B cell (primary cell): ENCODE data around the gene WWC1. TPM values are rescaled to one million over a fixed set of nuclear protein-coding genes. Genes with fewer than 3 reads are reported as not detected.

Source experiments
- ATAC-seq: fragments of 200-7000 bp; cut with Tn5 transposase; one replicate; pipeline ENCODE4 v1.10.0; 2021; ENCODE audit warnings: low read depth, mild to moderate bottlenecking, moderate number of reproducible peaks, moderate library complexity
- CTCF ChIA-PET: fragments of 350-600 bp; sonication (Branson Sonifier 250); formaldehyde crosslinking; loops from one replicate; lab custom pipeline; 2021; ENCODE audit warnings: antibody characterized with exemption, inconsistent platforms; lab: Charles Lee
- POLR2A ChIA-PET: fragments of 350-600 bp; sonication (Branson Sonifier 250); formaldehyde crosslinking; loops from one replicate; lab custom pipeline; 2021; ENCODE audit warnings: antibody characterized with exemption; lab: Charles Lee
- DNase-seq: peaks from one replicate; pipeline ENCODE4 v3.0.0; 2013
- H2AFZ ChIP-seq: 2 replicates; pipeline ENCODE4 v1.6.1; 2012; ENCODE audit warnings: mild to moderate bottlenecking, low read depth, low read length; ENCODE audit not compliant: insufficient read depth, poor library complexity, severe bottlenecking
- H3K27ac ChIP-seq, 2 donors: 1 replicate in 1 of 2; 2 replicates in 1 of 2; pipeline ENCODE4 v1.5.1; 2012 to 2013; ENCODE audit warnings: low read length in 2 of 2, mild to moderate bottlenecking in 2 of 2, moderate library complexity in 1 of 2
- H3K27me3 ChIP-seq, 4 experiments: fragments of 200-600 bp in 1 of 4; sonication (generic) in 1 of 4; replicated peaks in 1 of 4; 1 replicate in 2 of 4; 2 replicates in 2 of 4; pipeline versions ENCODE4 v1.6.1 to v1.7.0; 2013 to 2016; ENCODE audit warnings: low read length in 3 of 4, mild to moderate bottlenecking in 2 of 4, mixed read lengths in 1 of 4, moderate library complexity in 1 of 4; ENCODE audit not compliant: insufficient read depth in 4 of 4, control insufficient read depth in 3 of 4; ENCODE audit errors: control extremely low read depth in 1 of 4
- H3K36me3 ChIP-seq, 2 experiments: replicated peaks in 1 of 2; 1 replicate in 1 of 2; 2 replicates in 1 of 2; pipeline versions ENCODE4 v1.6.1 to v1.7.1; 2013; ENCODE audit warnings: low read length in 1 of 2; ENCODE audit not compliant: insufficient read depth in 2 of 2, control insufficient read depth in 1 of 2; ENCODE audit errors: control extremely low read depth in 1 of 2, extremely low read depth in 1 of 2
- H3K4me1 ChIP-seq, 2 donors: fragments of 200-600 bp in 1 of 2; sonication (generic) in 1 of 2; 1 replicate in 1 of 2; 2 replicates in 1 of 2; pipeline versions ENCODE4 v1.5.1 to v1.6.1; 2013 to 2017; ENCODE audit warnings: low read length in 2 of 2; ENCODE audit not compliant: control insufficient read depth in 2 of 2, insufficient read depth in 2 of 2
- H3K4me2 ChIP-seq: replicated peaks from 2 replicates; pipeline ENCODE3; 2012; ENCODE audit warnings: mild to moderate bottlenecking, low read depth, low read length; ENCODE audit not compliant: poor library complexity, severe bottlenecking
- H3K4me3 ChIP-seq, 5 experiments: fragments of 200-600 bp in 1 of 5; sonication (generic) in 1 of 5; 1 replicate in 3 of 5; 2 replicates in 2 of 5; pipeline versions ENCODE4 v1.5.1 to v1.7.0; 2011 to 2016; ENCODE audit warnings: low read length in 4 of 5, mild to moderate bottlenecking in 4 of 5, low read depth in 2 of 5, control low read depth in 1 of 5, moderate library complexity in 1 of 5; ENCODE audit not compliant: insufficient read depth in 1 of 5; ENCODE audit errors: control extremely low read depth in 1 of 5, extremely low read depth in 1 of 5
- H3K79me2 ChIP-seq: fragments of 200-600 bp; sonication (generic); one replicate; pipeline ENCODE4 v1.6.0; 2016; ENCODE audit warnings: low read length; ENCODE audit not compliant: control insufficient read depth, insufficient read depth
- H3K9ac ChIP-seq: fragments of 200-600 bp; sonication (generic); 2 replicates; pipeline ENCODE4 v1.6.1; 2017; ENCODE audit warnings: mild to moderate bottlenecking, low read length, moderate library complexity
- H3K9me3 ChIP-seq, 3 donors: one replicate each; pipeline versions ENCODE4 v1.6.1 to v1.7.1; 2013; ENCODE audit warnings: low read length in 2 of 3; ENCODE audit not compliant: control insufficient read depth in 2 of 3, insufficient read depth in 1 of 3; ENCODE audit errors: control extremely low read depth in 1 of 3
- H4K20me1 ChIP-seq: 2 replicates; pipeline ENCODE4 v1.6.0; 2012; ENCODE audit warnings: mild to moderate bottlenecking, low read length; ENCODE audit not compliant: insufficient read depth, control insufficient read depth, poor library complexity, severe bottlenecking
- H3K27ac Mint-ChIP-seq: one replicate; pipeline ENCODE4 v1.8.0; 2021; ENCODE audit warnings: mixed read lengths
- H3K27me3 Mint-ChIP-seq: one replicate; pipeline ENCODE4 v1.8.0; 2021; ENCODE audit warnings: mixed read lengths
- H3K4me1 Mint-ChIP-seq: one replicate; pipeline ENCODE4 v1.8.0; 2021; ENCODE audit warnings: mixed read lengths
- H3K4me3 Mint-ChIP-seq: one replicate; pipeline ENCODE4 v1.8.0; 2021; ENCODE audit warnings: mixed read lengths
- H3K9me3 Mint-ChIP-seq: one replicate; pipeline ENCODE4 v1.8.0; 2022; ENCODE audit warnings: mixed read lengths; ENCODE audit not compliant: insufficient read depth
- EZH2 ChIP-seq: IDR thresholded peaks from 2 replicates; pipeline ENCODE4 v1.6.1; 2012; ENCODE audit warnings: borderline replicate concordance, low read depth, mild to moderate bottlenecking, moderate library complexity, low read length; ENCODE audit not compliant: insufficient read depth, poor library complexity, severe bottlenecking
- WGBS: methylation state at CpG from one replicate; pipeline ENCODE4 v1.1.5; 2013; ENCODE audit warnings: missing lambda C conversion rate; ENCODE audit not compliant: insufficient coverage; 5-methylcytosine and 5-hydroxymethylcytosine counted together
- intact Hi-C: fragments of 100-400 bp; cut with micrococcal nuclease; formaldehyde crosslinking; loops from one replicate; pipeline ENCODE4 v1.10.0; 2022
- polyA plus RNA-seq: library from polyadenylated mRNA; depleted of rRNA; stranded (reverse); fragments of >200 nt; gene quantifications from 2 replicates; pipeline ENCODE4 v1.2.3, GENCODE V29; 2012
- total RNA-seq, 2 donors: library from RNA; stranded (reverse); fragments of 120-200 nt in 1 of 2; gene quantifications; 1 replicate in 1 of 2; 2 replicates in 1 of 2; pipeline versions ENCODE4 v1.2.3 to v1.2.4, GENCODE V29; 2013 to 2022
- TF ChIP-seq, protein P1 (sequence below): fragments of 200-600 bp; IDR thresholded peaks from one replicate; pipeline ENCODE4 v1.8.0; 2022; ENCODE audit warnings: antibody characterized with exemption, mild to moderate bottlenecking

Gene WWC1
- total and polyA plus RNA-seq, 2 donors (not counting 1 experiment from before 2014, with no cell fraction given), result 1.5 to 2.0 TPM

DNA sequence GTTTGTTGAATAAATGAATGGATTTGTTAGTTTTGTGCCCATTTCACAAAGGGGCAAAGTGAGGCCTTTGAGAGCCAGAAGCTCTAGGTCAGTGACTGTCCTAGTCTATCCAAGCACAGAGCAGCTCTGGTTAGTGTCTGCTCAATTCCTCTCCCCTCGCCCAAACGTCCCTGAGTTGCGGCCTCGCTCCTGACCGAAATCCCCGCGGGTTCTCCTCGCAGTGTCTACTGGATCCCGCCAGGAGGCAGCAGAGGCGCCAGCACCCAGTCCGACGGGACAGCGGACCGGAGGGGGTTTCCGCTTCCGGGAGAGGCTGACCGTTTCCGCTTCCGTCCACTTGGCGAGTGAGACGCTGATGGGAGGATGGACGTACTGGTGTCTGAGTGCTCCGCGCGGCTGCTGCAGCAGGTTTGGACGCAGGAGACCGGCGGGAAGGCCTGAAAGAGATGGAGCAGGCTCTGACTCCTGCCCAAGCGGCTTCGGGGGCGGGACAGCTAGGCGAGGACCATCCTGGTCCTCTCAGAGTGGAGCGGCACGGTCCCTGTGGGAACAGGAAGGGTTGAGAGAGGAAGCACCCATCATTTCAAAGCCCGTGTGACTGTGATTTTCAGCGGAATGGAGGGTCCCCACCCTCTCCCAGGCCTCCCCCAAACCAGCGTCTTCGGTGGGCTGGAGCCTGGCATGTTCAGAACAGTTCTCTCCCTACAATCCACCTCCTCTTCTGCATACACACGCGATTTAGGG lies 194.9 kb downstream of the WWC1 start, which contains the start of gene RARS1:
Gene RARS1, plus strand, starts transcription at position 336 of the 744 bp plus-strand sequence. Its CDS starts 28 bp downstream, at position 364.
- peak within 1 kb of the TSS; percentile 83 for H3K9ac ChIP-seq
- H3K4me2 ChIP-seq, result peak within 1 kb of the TSS; percentile 78
- TF ChIP-seq, protein P1, sequence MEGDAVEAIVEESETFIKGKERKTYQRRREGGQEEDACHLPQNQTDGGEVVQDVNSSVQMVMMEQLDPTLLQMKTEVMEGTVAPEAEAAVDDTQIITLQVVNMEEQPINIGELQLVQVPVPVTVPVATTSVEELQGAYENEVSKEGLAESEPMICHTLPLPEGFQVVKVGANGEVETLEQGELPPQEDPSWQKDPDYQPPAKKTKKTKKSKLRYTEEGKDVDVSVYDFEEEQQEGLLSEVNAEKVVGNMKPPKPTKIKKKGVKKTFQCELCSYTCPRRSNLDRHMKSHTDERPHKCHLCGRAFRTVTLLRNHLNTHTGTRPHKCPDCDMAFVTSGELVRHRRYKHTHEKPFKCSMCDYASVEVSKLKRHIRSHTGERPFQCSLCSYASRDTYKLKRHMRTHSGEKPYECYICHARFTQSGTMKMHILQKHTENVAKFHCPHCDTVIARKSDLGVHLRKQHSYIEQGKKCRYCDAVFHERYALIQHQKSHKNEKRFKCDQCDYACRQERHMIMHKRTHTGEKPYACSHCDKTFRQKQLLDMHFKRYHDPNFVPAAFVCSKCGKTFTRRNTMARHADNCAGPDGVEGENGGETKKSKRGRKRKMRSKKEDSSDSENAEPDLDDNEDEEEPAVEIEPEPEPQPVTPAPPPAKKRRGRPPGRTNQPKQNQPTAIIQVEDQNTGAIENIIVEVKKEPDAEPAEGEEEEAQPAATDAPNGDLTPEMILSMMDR, result peak; percentile 93
- TF ChIP-seq EZH2, result no peak
- peak within 1 kb of the TSS in 1 of 2 donors; percentile 50 for H3K27ac ChIP-seq
- H4K20me1 ChIP-seq, result peaks cover 6% of the 10 kb centered on the region
- H2AFZ ChIP-seq, result peak within 1 kb of the TSS; percentile 93
- POLR2A ChIA-PET, result interaction anchor here (0.6 kb wide), 1 partner anchor 116 kb away, joined by 7 read pairs; no protein-coding TSS in a partner anchor
- no peaks in the 10 kb centered on the region for H3K27me3 Mint-ChIP-seq
- WGBS, result under 1% methylated on average over 36 of the region's 40 CpGs
- H3K4me1 ChIP-seq, result peaks cover 7 to 12% of the 10 kb centered on the region in 2 donors
- H3K27me3 ChIP-seq, result peaks cover 0 to 6% (median 0%) of the 10 kb centered on the region in 4 experiments
- peaks cover 10% of the 10 kb centered on the region for H3K79me2 ChIP-seq
- H3K4me3 Mint-ChIP-seq, result peak within 1 kb of the TSS; percentile 100
- ATAC-seq (peak; percentile 93), DNase-seq (peak; percentile 89)
- H3K27ac Mint-ChIP-seq, result peak within 1 kb of the TSS; percentile 92
- H3K9me3 ChIP-seq, result peaks cover 0 to 3% (median 0%) of the 10 kb centered on the region in 3 donors
- peaks cover 8 to 23% of the 10 kb centered on the region in 2 experiments for H3K36me3 ChIP-seq
- CTCF ChIA-PET, result interaction anchor here (1.2 kb wide), 1 partner anchor 88 kb away, joined by 3 read pairs; no protein-coding TSS in a partner anchor
- intact Hi-C loops, result loop anchor here (1.0 to 5.0 kb wide), 2 partner anchors 93 to 1096 kb away; partner anchors contain the start of genes PANK3 and SPDL1
- peaks cover 33% of the 10 kb centered on the region for H3K4me1 Mint-ChIP-seq
- no peaks in the 10 kb centered on the region for H3K9me3 Mint-ChIP-seq
- H3K4me3 ChIP-seq, result peak within 1 kb of the TSS; percentile 73 to 97 (median 93)

DNA sequence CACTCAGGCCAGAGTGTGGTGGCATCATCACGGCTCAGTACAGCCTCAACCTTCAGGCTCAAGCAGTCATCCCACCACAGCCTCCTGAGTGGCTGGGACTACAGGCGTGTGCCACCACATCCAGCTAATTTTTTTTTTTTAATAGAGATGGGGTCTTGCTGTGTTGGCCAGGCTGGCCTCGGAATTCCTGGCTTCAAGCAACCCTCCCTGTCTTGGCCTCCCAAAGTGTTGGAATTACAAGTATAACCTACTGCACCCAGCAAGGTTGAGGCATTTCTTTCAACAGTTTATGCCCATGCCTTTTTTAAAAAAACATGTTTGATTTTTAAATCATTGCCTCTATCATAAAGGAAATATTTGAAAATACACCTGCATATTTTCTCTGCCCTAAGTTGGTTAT lies 197.6 kb downstream of the WWC1 start:
- Histone ChIP-seq H2AFZ (no peak overlapping the region), H4K20me1 (peaks cover 6% of the 10 kb centered on the region), H3K27me3 (no peaks in the 10 kb centered on the region), H3K4me1 (peaks cover 7 to 12% of the 10 kb centered on the region in 2 donors), H3K4me2 (no peak overlapping the region), H3K79me2 (peaks cover 10% of the 10 kb centered on the region), H3K9me3 (peaks cover 0 to 3% (median 0%) of the 10 kb centered on the region in 3 donors), H3K9ac (no peak overlapping the region), H3K27ac (no peak overlapping the region), H3K36me3 (peaks cover 11 to 50% of the 10 kb centered on the region in 2 experiments), H3K4me3 (no peak overlapping the region)
- ChIA-PET POLR2A (no interaction called here), CTCF (no interaction called here)
- WGBS, result no CpG with 5 or more reads among the region's 3 CpGs
- DNase-seq, result no peak
- ATAC-seq, result no peak
- Mint-ChIP-seq H3K9me3 (no peaks in the 10 kb centered on the region), H3K27ac (no peak overlapping the region), H3K4me1 (peaks cover 26% of the 10 kb centered on the region), H3K27me3 (no peaks in the 10 kb centered on the region), H3K4me3 (no peak overlapping the region)
- TF ChIP-seq, protein P1, result no peak
- intact Hi-C loops, result loop anchor here (5.0 kb wide), 1 partner anchor 1093 kb away; the partner anchor contains the start of gene SPDL1
